ENCODE data around the gene FBXO5. TPM values are rescaled to one million over a fixed set of nuclear protein-coding genes. Genes with fewer than 3 reads are reported as not detected.

Gene FBXO5
- total and polyA plus RNA-seq, 9 of the 15 experiments (the other 6 are each of a cell fraction or from before 2014, with no cell fraction given), result 17.8 to 89.3 (median 62.9) TPM

DNA sequence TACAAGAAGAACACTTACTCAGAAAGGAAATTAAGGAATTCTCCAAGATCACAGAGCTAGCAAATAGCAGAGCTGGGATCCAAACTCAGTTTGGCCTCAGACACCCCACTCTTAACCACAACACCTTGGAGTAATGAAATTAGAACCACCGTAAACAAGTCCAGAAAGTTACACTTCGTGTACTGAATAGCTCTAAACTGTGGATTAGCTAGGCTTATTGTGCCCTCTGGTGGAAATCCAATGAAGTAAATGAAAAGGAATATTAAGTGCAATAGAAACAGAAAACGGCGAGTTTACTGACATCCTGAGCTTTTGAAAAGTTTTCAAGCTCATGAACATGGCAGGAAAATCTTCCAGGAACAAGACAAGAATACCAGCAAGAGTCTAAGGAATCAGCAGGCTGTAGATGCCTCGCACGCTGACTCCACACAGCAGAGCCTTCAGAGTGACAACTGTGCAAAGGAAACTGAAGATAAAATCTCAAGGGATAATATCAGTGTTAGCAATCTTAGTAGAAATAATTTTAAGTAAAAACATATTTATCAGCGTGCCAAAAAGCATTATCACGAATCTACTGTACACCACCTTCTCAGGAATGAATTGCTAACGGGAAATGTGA is 34.6 kb downstream of the FBXO5 start (continued):
- TF ChIP-seq, protein P1, sequence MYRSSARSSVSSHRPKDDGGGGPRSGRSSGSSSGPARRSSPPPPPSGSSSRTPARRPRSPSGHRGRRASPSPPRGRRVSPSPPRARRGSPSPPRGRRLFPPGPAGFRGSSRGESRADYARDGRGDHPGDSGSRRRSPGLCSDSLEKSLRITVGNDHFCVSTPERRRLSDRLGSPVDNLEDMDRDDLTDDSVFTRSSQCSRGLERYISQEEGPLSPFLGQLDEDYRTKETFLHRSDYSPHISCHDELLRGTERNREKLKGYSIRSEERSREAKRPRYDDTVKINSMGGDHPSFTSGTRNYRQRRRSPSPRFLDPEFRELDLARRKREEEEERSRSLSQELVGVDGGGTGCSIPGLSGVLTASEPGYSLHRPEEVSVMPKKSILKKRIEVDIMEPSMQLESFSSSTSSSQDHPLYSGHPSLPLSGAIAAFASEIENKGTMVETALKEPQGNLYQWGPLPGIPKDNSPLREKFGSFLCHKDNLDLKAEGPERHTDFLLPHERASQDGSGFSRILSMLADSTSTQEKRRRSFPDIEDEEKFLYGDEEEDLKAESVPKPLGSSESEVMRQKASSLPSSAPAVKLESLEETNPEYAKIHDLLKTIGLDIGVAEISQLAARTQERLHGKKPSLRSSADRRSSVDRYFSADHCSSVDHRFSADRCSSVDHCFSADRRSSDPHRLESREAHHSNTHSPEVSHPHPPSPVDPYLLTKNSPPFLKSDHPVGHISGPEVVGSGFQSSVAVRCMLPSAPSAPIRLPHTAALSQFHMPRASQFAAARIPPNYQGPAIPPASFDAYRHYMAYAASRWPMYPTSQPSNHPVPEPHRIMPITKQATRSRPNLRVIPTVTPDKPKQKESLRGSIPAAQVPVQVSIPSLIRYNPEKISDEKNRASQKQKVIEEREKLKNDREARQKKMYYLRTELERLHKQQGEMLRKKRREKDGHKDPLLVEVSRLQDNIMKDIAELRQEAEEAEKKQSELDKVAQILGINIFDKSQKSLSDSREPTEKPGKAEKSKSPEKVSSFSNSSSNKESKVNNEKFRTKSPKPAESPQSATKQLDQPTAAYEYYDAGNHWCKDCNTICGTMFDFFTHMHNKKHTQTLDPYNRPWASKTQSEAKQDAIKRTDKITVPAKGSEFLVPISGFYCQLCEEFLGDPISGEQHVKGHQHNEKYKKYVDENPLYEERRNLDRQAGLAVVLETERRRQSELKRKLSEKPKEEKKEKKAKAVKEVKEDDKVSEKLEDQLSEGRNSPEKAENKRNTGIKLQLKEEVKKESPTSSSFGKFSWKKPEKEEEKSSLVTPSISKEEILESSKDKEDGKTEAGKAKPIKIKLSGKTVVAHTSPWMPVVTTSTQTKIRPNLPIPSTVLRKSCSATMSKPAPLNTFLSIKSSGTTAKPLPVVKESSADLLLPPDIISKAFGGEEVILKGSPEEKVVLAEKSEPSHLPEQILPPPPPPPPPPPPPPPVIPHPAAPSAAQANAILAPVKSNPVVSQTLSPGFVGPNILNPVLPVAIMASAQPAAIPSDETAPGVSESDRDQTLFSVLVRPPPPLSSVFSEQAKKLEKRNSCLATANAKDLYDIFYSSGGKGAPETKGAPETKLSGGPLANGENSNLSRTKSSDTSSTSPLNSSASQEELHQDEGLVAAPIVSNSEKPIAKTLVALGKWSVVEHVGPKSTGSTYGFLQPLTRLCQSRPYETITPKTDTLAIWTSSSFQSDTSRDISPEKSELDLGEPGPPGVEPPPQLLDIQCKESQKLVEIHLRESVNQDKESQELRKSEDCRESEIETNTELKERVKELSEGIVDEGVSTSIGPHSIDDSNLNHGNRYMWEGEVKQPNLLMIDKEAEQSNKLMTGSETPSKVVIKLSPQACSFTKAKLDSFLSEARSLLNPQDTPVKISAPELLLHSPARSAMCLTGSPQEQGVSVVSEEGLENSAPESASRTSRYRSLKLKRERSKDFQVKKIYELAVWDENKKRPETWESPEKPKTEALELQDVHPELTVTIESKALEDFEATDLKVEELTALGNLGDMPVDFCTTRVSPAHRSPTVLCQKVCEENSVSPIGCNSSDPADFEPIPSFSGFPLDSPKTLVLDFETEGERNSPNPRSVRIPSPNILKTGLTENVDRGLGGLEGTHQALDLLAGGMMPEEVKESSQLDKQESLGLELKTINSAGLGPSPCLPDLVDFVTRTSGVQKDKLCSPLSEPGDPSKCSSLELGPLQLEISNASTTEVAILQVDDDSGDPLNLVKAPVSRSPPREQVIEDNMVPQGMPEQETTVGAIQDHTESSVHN (IDR thresholded peaks at IDR 0.05; ENCODE audit: borderline replicate concordance in 1 of 2, low read depth in 1 of 2), result no peak
- peak; percentile 86 for TF ChIP-seq SMC3 (conservative IDR thresholded peaks at IDR 0.05; ENCODE audit: insufficient read depth, low read depth, low read length)
- TF ChIP-seq FOXJ2 (tag; IDR thresholded peaks at IDR 0.05), result 0 out of 2 replicates have a peak, but pooled peaks have one; percentile 11
- no peak for TF ChIP-seq SIRT6 (IDR thresholded peaks at IDR 0.05; ENCODE audit: low read depth, low read length)
- TF ChIP-seq, protein P2, sequence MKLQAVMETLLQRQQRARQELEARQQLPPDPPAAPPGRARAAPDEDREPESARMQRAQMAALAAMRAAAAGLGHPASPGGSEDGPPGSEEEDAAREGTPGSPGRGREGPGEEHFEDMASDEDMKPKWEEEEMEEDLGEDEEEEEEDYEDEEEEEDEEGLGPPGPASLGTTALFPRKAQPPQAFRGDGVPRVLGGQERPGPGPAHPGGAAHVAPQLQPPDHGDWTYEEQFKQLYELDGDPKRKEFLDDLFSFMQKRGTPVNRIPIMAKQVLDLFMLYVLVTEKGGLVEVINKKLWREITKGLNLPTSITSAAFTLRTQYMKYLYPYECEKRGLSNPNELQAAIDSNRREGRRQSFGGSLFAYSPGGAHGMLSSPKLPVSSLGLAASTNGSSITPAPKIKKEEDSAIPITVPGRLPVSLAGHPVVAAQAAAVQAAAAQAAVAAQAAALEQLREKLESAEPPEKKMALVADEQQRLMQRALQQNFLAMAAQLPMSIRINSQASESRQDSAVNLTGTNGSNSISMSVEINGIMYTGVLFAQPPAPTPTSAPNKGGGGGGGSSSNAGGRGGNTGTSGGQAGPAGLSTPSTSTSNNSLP (IDR thresholded peaks at IDR 0.05; ENCODE audit: borderline replicate concordance, low read depth, low read length), result peak; percentile 62; the same call in 1 of the 2 replicates
- TF ChIP-seq, protein P3, sequence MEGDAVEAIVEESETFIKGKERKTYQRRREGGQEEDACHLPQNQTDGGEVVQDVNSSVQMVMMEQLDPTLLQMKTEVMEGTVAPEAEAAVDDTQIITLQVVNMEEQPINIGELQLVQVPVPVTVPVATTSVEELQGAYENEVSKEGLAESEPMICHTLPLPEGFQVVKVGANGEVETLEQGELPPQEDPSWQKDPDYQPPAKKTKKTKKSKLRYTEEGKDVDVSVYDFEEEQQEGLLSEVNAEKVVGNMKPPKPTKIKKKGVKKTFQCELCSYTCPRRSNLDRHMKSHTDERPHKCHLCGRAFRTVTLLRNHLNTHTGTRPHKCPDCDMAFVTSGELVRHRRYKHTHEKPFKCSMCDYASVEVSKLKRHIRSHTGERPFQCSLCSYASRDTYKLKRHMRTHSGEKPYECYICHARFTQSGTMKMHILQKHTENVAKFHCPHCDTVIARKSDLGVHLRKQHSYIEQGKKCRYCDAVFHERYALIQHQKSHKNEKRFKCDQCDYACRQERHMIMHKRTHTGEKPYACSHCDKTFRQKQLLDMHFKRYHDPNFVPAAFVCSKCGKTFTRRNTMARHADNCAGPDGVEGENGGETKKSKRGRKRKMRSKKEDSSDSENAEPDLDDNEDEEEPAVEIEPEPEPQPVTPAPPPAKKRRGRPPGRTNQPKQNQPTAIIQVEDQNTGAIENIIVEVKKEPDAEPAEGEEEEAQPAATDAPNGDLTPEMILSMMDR (IDR thresholded peaks at IDR 0.05 in 2 of 3, conservative IDR thresholded peaks at IDR 0.05 in 1 of 3; ENCODE audit: insufficient read depth in 2 of 3, low read depth in 1 of 3, low read length in 3 of 3), result peak; percentile 65 to 87 (median 74); a peak in 5 of 6 replicates
